Neural progenitor cell (in vitro differentiated cells): Measurements from ENCODE around the gene SLFN12L. TPM values are rescaled to one million over a fixed set of nuclear protein-coding genes. Genes with fewer than 3 reads are reported as not detected.
A peak's percentile ranks its signal among the peaks of the same experiment; 100 is the strongest.
"Not testable (repeated sequence)": the region's sequence is repeated elsewhere in the genome, so short reads cannot be mapped to it uniquely, and the experiment has no call there.

Experiments used
- DNase-seq: peaks from one replicate; pipeline ENCODE4 v3.0.0-alpha.2; 2016; ENCODE audit warnings: low spot score
- H2AFZ ChIP-seq: fragments of 200-600 bp; sonication (generic); replicated peaks from 2 replicates; pipeline ENCODE4 v1.6.1; 2016; ENCODE audit warnings: antibody characterized with exemption
- H3F3A ChIP-seq: fragments of 200-600 bp; sonication (generic); 2 replicates; pipeline ENCODE4 v1.6.1; 2016; ENCODE audit warnings: antibody characterized with exemption, low read depth
- H3K27ac ChIP-seq: fragments of 200-600 bp; sonication (generic); 2 replicates; pipeline ENCODE4 v1.5.1; 2016; ENCODE audit warnings: mild to moderate bottlenecking
- H3K27me3 ChIP-seq: fragments of 200-600 bp; sonication (generic); 2 replicates; pipeline ENCODE4 v1.6.1; 2016; ENCODE audit warnings: mild to moderate bottlenecking, moderate library complexity
- H3K36me3 ChIP-seq: fragments of 200-600 bp; sonication (generic); 2 replicates; pipeline ENCODE4 v1.5.1; 2016
- H3K4me1 ChIP-seq: fragments of 200-600 bp; sonication (generic); 2 replicates; pipeline ENCODE4 v1.6.1; 2016; ENCODE audit warnings: mixed run types
- H3K4me2 ChIP-seq: fragments of 200-600 bp; sonication (generic); 2 replicates; pipeline ENCODE4 v1.6.1; 2016
- H3K4me3 ChIP-seq: fragments of 200-600 bp; sonication (generic); 2 replicates; pipeline ENCODE4 v1.5.1; 2016
- H3K79me2 ChIP-seq: fragments of 200-600 bp; sonication (generic); 2 replicates; pipeline ENCODE4 v1.6.1; 2016; ENCODE audit warnings: low read depth
- H3K9ac ChIP-seq: fragments of 200-600 bp; sonication (generic); 2 replicates; pipeline ENCODE4 v1.6.1; 2016
- H3K9me3 ChIP-seq: fragments of 200-600 bp; sonication (generic); 2 replicates; pipeline ENCODE4 v1.5.1; 2016; ENCODE audit warnings: low read depth
- H4K20me1 ChIP-seq: fragments of 200-600 bp; sonication (generic); 2 replicates; pipeline ENCODE4 v1.6.1; 2016; ENCODE audit warnings: low read depth
- H3K27ac Mint-ChIP-seq: 3 replicates; pipeline ENCODE4 v1.8.0; 2021; ENCODE audit warnings: mixed read lengths
- H3K27me3 Mint-ChIP-seq: 2 replicates; pipeline ENCODE4 v1.8.0; 2022; ENCODE audit warnings: low read depth, mild to moderate bottlenecking, inconsistent platforms, moderate library complexity, mixed read lengths; ENCODE audit not compliant: insufficient read depth
- H3K36me3 Mint-ChIP-seq: 3 replicates; pipeline ENCODE4 v1.8.0; 2021; ENCODE audit warnings: mixed read lengths
- H3K4me1 Mint-ChIP-seq: 3 replicates; pipeline ENCODE4 v1.8.0; 2021; ENCODE audit warnings: mixed read lengths
- H3K4me3 Mint-ChIP-seq: 3 replicates; pipeline ENCODE4 v1.8.0; 2021; ENCODE audit warnings: mild to moderate bottlenecking, moderate library complexity, mixed read lengths
- H3K9me3 Mint-ChIP-seq: 3 replicates; pipeline ENCODE4 v1.8.0; 2020; ENCODE audit warnings: mixed read lengths
- EZH2 ChIP-seq: fragments of 200-600 bp; sonication (generic); IDR thresholded peaks from 2 replicates; pipeline ENCODE4 v1.6.1; 2017; ENCODE audit warnings: antibody characterized with exemption, mild to moderate bottlenecking, moderate library complexity
- EZH2phosphoT487 ChIP-seq: fragments of 200-600 bp; sonication (generic); IDR thresholded peaks from 2 replicates; pipeline ENCODE4 v1.6.1; 2017; ENCODE audit warnings: antibody characterized with exemption
- total RNA-seq: library from RNA; depleted of rRNA; stranded (reverse); fragments of >200 nt; gene quantifications from 2 replicates; pipeline ENCODE4 v1.2.3, GENCODE V29; 2015; ENCODE audit warnings: low replicate concordance
- TF ChIP-seq, protein P1 (sequence below): fragments of 200-600 bp; sonication (generic); IDR thresholded peaks from 2 replicates; pipeline ENCODE4 v1.5.1; 2017; ENCODE audit warnings: antibody characterized with exemption, mild to moderate bottlenecking

Gene SLFN12L
- total RNA-seq, 1 donor from 2014 or later = not detected

DNA sequence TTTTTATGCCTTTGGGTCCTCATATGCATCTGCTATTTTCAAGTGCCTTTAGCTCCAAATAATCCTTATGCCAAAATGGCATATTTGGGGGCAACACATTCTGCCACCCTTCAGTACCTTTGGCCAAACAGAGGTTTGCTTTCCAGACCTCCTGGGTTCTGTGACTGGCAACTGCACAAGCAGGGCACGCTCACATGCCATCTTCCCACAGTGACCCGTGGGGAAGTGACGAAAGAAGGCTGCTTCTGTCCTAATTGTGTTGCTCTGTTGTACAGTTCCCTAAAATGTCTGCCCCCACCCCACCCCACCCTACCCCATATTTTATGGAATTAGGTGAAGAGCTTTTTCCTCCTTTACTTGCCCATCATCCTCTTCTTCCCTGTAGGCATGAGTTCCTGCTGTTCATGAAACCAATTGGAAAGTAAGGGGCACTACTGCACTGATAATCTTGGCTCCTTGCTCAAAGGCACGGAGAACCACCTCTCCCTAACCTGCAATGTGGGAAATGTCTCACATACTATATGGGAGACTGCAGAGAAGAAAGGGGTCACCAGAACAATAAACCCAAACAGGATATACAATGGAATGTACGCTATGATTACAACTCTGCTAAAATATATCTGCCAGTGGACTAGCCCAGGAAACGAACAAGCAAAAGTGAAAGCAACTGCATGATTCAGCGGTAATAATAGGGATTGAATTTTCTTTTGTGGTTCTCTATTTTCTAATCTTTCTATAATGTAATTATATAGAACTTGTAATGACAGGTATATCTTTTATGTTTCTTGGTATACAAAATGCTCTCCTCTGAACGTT lies 3.3 kb upstream of the SLFN12L start:
- Histone ChIP-seq H3K4me3 (no peak overlapping the region), H3K36me3 (no peaks in the 10 kb centered on the region), H3F3A (no peaks in the 10 kb centered on the region), H3K79me2 (no peaks in the 10 kb centered on the region), H3K27me3 (peaks cover 32% of the 10 kb centered on the region), H3K9ac (no peak overlapping the region), H3K9me3 (no peaks in the 10 kb centered on the region), H2AFZ (no peak overlapping the region), H3K4me1 (no peaks in the 10 kb centered on the region), H3K4me2 (no peak overlapping the region), H4K20me1 (no peaks in the 10 kb centered on the region), H3K27ac (no peak overlapping the region)
- DNase-seq = no peak
- no peaks in the 10 kb centered on the region for H3K9me3 Mint-ChIP-seq
- TF ChIP-seq, protein P1, sequence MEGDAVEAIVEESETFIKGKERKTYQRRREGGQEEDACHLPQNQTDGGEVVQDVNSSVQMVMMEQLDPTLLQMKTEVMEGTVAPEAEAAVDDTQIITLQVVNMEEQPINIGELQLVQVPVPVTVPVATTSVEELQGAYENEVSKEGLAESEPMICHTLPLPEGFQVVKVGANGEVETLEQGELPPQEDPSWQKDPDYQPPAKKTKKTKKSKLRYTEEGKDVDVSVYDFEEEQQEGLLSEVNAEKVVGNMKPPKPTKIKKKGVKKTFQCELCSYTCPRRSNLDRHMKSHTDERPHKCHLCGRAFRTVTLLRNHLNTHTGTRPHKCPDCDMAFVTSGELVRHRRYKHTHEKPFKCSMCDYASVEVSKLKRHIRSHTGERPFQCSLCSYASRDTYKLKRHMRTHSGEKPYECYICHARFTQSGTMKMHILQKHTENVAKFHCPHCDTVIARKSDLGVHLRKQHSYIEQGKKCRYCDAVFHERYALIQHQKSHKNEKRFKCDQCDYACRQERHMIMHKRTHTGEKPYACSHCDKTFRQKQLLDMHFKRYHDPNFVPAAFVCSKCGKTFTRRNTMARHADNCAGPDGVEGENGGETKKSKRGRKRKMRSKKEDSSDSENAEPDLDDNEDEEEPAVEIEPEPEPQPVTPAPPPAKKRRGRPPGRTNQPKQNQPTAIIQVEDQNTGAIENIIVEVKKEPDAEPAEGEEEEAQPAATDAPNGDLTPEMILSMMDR = no peak
- TF ChIP-seq EZH2 (no peak), EZH2phosphoT487 (no peak)
- no peaks in the 10 kb centered on the region for H3K4me1 Mint-ChIP-seq
- no peak overlapping the region for H3K4me3 Mint-ChIP-seq
- H3K36me3 Mint-ChIP-seq = no peaks in the 10 kb centered on the region
- H3K27me3 Mint-ChIP-seq = peaks cover 6% of the 10 kb centered on the region
- H3K27ac Mint-ChIP-seq = no peak overlapping the region

DNA sequence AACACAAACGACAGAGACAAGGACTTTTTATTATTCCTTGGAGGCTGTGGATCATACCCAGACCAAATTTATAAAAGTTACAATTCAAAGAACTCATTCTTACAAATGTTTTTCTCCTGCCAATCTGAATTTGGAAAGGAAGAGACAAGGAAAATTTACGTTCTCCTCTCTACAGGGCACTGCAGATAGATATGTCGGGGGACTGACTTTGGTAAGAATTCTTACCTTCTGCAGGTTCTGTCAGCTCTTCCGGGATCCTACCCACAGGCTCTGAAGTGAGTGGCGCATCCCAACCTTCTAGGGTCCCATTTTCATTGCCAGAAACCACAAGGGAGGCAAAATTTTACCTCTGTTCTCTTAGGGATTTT lies 2.2 kb upstream of the SLFN12L start:
- peak overlapping the region; percentile 44 for H2AFZ ChIP-seq
- no peak overlapping the region for H3K27ac Mint-ChIP-seq
- H3F3A ChIP-seq = no peaks in the 10 kb centered on the region

DNA sequence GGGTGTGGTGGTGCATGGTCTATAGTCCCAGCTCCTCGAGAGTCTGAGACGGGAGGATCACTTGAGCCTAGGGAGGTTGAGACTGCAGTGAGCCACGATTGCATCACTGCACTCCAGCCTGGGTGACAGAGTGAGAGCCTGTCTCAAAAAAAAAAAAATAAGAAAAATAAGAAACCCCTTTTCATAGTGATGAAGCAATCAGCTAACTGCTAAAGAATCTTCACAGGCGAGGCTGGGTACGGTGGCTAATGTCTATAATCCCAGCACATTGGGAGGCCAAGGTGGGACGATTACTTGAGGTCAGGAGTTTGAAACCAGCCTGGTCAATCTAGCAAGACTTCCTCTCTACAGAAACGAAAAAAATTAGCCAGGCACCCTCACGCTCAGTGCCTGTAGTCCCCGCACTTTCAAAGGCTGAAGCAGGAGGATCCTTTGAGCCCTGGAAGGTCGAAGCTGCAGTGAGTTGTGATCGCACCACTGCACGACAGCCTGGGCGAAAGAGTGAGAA lies 760 bp downstream of the SLFN12L start:
- no peak for DNase-seq
- Histone ChIP-seq H3K79me2 (no peaks in the 10 kb centered on the region), H3K4me2 (no peak overlapping the region), H4K20me1 (no peaks in the 10 kb centered on the region), H3K27me3 (peaks cover 20% of the 10 kb centered on the region), H3K9me3 (no peaks in the 10 kb centered on the region), H3K36me3 (no peaks in the 10 kb centered on the region), H3K4me3 (no peak overlapping the region), H2AFZ (no peak overlapping the region), H3K4me1 (no peaks in the 10 kb centered on the region), H3K27ac (no peak overlapping the region), H3F3A (no peaks in the 10 kb centered on the region), H3K9ac (no peak overlapping the region)
- Mint-ChIP-seq H3K9me3 (no peaks in the 10 kb centered on the region), H3K27me3 (peaks cover 7% of the 10 kb centered on the region), H3K36me3 (no peaks in the 10 kb centered on the region), H3K4me1 (no peaks in the 10 kb centered on the region), H3K27ac (no peak overlapping the region), H3K4me3 (no peak overlapping the region)
- TF ChIP-seq EZH2phosphoT487 (no peak), EZH2 (no peak)
- TF ChIP-seq, protein P1 = no peak

More for the DNA sequence above, 2.2 kb upstream of the SLFN12L start:
- no peaks in the 10 kb centered on the region for H4K20me1 ChIP-seq
- no peak for TF ChIP-seq EZH2phosphoT487
- TF ChIP-seq EZH2 = no peak
- TF ChIP-seq, protein P1 = no peak
- Mint-ChIP-seq H3K9me3 (no peaks in the 10 kb centered on the region), H3K27me3 (peaks cover 6% of the 10 kb centered on the region), H3K36me3 (no peaks in the 10 kb centered on the region), H3K4me1 (no peaks in the 10 kb centered on the region), H3K4me3 (peak overlapping the region; percentile 19)
- no peak overlapping the region for H3K4me2 ChIP-seq
- H3K9ac ChIP-seq = no peak overlapping the region
- no peaks in the 10 kb centered on the region for H3K79me2 ChIP-seq
- no peak overlapping the region for H3K4me3 ChIP-seq
- H3K27ac ChIP-seq = no peak overlapping the region
- no peaks in the 10 kb centered on the region for H3K9me3 ChIP-seq
- DNase-seq = no peak
- no peaks in the 10 kb centered on the region for H3K4me1 ChIP-seq
- H3K27me3 ChIP-seq = peaks cover 20% of the 10 kb centered on the region
- no peaks in the 10 kb centered on the region for H3K36me3 ChIP-seq

DNA sequence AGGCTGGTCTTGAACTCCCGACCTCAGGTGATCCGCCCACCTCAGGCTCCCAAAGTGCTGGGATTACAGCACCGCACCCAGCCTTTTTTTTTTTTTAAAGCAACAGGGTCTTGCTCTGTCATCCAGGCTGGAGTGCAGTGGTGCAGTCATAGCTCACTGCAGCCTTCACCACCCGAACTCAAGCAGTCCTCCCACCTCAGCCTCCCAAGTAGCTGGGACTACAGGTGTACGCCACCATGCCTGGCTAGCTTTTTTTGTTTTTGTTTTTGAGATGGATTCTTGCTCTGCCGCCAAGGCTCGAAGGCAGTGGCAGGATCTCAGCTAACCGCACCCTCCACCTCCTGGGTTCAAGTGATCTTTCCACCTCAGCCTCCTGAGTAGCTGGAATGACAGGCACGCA lies 2.1 kb downstream of the SLFN12L start:
- H3K4me3 Mint-ChIP-seq, H3K9me3 ChIP-seq, H3K27ac Mint-ChIP-seq, H3K9me3 Mint-ChIP-seq, H3F3A ChIP-seq, H3K27ac ChIP-seq, H3K4me3 ChIP-seq, H3K9ac ChIP-seq, H3K36me3 Mint-ChIP-seq, H3K27me3 Mint-ChIP-seq, H3K4me1 Mint-ChIP-seq, DNase-seq, H3K36me3 ChIP-seq, H2AFZ ChIP-seq, H3K4me1 ChIP-seq, H3K79me2 ChIP-seq, H3K4me2 ChIP-seq, H3K27me3 ChIP-seq, H4K20me1 ChIP-seq: not testable (repeated sequence)
